Kidney capillary endothelial cell (primary cell): ENCODE data around the gene MAPK7.

ENCODE experiments used
- DNase-seq: peaks from one replicate; pipeline ENCODE4 v3.0.0-alpha.2; 2018; ENCODE audit warnings: low spot score

The MAPK7 gene

GRCh38 chr17:19401321-19402010, 23.2 kb downstream of the MAPK7 start:
- DNase-seq = no peak

DNA sequence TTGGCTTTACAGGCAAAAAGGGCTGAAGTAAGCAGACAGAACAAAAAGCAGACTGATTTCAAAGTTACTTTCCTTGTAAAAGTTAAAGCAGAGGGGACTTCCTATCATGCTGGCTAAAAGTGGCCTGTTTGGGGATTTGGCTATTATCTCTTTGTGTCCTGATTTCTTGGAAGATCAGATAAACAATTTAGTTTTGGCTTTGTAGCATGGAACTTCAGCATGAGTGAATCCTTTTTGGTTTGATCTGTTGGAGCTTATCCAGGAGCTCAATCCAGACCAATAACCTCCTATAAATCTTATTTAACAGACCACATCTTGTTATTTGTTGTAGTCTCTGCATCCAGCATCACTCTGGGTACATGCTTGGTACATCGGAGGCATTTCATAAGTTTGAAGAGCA, 23.9 kb downstream of the MAPK7 start:
- no peak for DNase-seq

DNA sequence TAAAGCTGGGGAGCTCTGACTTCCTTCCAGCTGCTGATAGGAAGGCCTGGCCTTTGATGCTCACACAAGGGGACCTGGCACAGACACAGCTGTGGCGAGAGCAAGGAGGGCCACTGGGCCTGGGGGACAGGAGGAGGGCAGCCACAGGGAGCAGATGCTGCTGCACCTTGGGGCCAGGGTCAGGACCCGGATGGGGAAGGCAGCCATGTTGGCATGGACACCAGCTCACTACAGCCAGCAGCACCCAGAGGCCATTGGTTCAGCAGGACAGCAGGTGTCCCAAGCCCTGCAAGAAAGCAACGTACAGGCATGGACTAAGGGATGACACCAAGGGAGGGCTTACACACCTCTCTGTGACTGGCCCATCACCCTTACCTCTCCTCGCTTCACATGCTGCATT, 24.7 kb downstream of the MAPK7 start:
- DNase-seq = no peak

GRCh38 chr17:19404264-19404663, 26.0 kb downstream of the MAPK7 start:
- no peak for DNase-seq

GRCh38 chr17:19405114-19405513, 26.8 kb downstream of the MAPK7 start:
- DNase-seq = no peak

GRCh38 chr17:19407601-19408345, 29.5 kb downstream of the MAPK7 start:
- no peak for DNase-seq

DNA sequence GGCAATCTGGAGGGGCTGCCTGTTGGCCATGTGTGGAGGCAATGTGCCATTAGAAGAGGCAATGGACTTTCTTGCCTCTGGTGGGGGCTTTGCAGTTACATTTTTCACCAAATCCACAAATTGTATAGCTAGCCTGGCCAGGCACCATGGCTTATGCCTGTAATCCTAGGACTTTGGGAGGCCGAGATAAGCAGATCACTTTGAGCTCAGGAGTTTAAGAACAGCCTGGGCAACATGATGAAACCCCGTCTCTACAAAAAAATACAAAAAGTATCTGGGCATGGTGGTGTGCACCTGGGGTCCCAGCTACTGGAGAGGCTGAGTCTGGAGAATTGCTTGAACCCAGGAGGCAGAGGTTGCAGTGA, 30.0 kb downstream of the MAPK7 start:
- no peak for DNase-seq

GRCh38 chr17:19409066-19409465, 30.8 kb downstream of the MAPK7 start:
- no peak for DNase-seq

GRCh38 chr17:19409509-19409908, 31.2 kb downstream of the MAPK7 start:
- DNase-seq = no peak

GRCh38 chr17:19410091-19410490, 31.8 kb downstream of the MAPK7 start:
- DNase-seq = no peak

GRCh38 chr17:19410875-19411620, 32.8 kb downstream of the MAPK7 start, which contains the start of gene RNF112:
RNF112 (plus strand) TSS chr17:19411232; CDS start chr17:19411409, 177 bp downstream.
- no peak for DNase-seq

DNA sequence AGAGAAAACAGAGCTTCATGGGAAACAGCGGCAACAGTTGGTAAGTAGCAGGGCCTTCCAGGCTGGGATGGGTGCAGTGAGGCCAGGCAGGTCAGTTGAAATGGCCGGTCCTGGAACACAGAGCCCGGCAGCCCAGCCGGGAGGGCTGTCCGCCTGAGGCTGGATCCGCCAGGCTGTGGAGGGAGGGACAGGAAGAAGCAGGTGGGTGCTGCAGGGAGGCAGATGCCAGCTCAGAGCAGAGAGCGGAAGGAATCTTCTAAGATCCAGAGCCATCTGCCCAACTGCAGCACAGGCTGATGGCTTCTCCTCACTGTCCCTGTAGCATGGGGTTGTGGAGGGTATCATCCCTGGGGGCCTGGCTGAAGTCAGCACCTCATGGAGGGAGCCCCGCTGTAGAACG, 33.3 kb downstream of the MAPK7 start:
- no peak for DNase-seq

- no peak for DNase-seq
Measured at GRCh38 chr17:19412510-19412909, 34.2 kb downstream of the MAPK7 start.

DNA sequence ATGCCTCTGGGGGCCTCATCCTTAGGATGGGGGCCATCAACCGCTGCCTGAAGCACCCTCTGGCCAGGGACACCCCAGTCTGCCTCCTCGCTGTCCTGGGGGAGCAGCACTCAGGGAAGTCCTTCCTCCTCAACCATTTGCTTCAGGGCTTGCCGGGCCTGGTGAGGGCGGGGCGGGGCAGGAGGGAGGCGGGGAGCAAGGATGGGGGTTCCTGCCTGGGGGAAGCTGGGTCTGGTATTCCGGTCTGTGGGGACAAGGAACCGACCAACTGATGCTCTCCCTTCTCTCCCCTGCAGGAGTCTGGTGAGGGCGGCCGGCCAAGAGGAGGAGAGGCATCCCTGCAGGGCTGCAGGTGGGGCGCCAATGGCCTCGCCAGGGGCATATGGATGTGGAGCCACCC, 34.7 kb downstream of the MAPK7 start:
- no peak for DNase-seq

DNA sequence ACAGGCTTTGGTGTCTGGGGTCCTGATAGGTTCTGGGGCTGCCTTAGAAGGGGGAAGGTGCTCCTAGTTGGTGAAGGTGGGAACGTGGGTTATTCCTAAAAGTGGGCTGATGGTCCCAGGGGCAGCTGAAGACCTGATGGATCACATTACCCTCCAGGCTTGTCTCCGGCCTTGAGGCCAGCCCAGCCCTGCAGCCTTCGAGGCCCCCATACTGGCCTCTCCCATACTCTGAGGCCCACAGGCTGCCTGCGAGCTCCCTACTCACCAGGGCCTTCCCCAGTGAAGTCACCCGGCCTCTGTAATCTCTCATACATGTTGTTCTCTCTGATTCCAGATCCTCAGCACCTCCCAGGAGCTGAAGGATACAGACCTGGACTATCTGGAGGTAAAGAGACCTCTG, 35.5 kb downstream of the MAPK7 start:
- DNase-seq = no peak

- no peak for DNase-seq
Measured at GRCh38 chr17:19414396-19415280, 36.3 kb downstream of the MAPK7 start.

DNA sequence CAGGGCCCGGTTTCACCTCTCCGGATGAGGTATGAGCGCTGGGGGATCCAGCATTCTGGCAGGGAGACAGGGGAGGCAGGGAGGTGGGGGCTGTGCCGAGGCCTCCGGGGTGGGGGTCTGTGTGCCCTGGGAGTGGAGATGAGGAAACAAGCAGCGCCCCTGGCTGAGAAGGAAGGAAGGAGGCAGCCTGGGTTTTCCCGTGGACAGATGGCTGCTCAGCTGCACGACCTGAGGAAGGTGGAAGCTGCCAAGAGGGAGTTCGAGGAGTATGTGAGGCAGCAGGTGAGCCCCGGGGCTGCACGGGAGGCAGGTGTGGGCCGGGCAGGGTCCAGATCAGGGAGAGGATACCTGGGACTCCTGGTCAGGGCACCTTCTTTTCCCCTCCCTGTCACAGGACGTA, 37.0 kb downstream of the MAPK7 start:
- DNase-seq = no peak

GRCh38 chr17:19415806-19416775, 37.8 kb downstream of the MAPK7 start:
- DNase-seq = no peak

GRCh38 chr17:19417611-19418010, 39.3 kb downstream of the MAPK7 start:
- no peak for DNase-seq

- DNase-seq = peak; percentile 66
Measured at GRCh38 chr17:19418251-19418992, 40.1 kb downstream of the MAPK7 start.
